Esophagus muscularis mucosa (tissue), 4 donors: Measurements from ENCODE around the gene IP6K3. TPM values are rescaled to one million over a fixed set of nuclear protein-coding genes. Genes with fewer than 3 reads are reported as not detected.

Source experiments
- DNase-seq: peaks from one replicate; pipeline ENCODE4 v3.0.0-alpha.2; 2017; ENCODE audit errors: extremely low spot score
- H3K27ac ChIP-seq, 4 donors: fragments of 200-600 bp; sonication (generic); replicated peaks in 1 of 4; 1 replicate in 3 of 4; 2 replicates in 1 of 4; pipeline ENCODE4 v1.5.1; 2016 to 2019; ENCODE audit warnings: mild to moderate bottlenecking in 1 of 4
- H3K27me3 ChIP-seq, 4 donors: fragments of 200-600 bp; sonication (generic); one replicate each; pipeline versions ENCODE4 v1.5.1 to v1.6.0; 2016 to 2019
- H3K36me3 ChIP-seq, 4 donors: fragments of 200-600 bp; sonication (generic); one replicate each; pipeline ENCODE4 v1.5.1; 2016 to 2019
- H3K4me1 ChIP-seq, 4 donors: fragments of 200-600 bp; sonication (generic); one replicate each; pipeline ENCODE4 v1.5.1; 2016 to 2019
- H3K4me3 ChIP-seq, 4 donors: fragments of 200-600 bp; sonication (generic); 1 replicate in 2 of 4; 2 replicates in 2 of 4; pipeline ENCODE4 v1.5.1; 2016 to 2019; ENCODE audit warnings: mild to moderate bottlenecking in 4 of 4, moderate library complexity in 1 of 4
- H3K9me3 ChIP-seq, 4 donors: fragments of 200-600 bp; sonication (generic); 1 replicate in 3 of 4; 2 replicates in 1 of 4; pipeline ENCODE4 v1.5.1; 2016 to 2019
- EP300 ChIP-seq: sonication (generic); formaldehyde crosslinking; IDR thresholded peaks from one replicate; pipeline ENCODE4 v1.6.1; 2017; ENCODE audit warnings: antibody characterized with exemption
- POLR2A ChIP-seq: fragments of 450-650 bp; IDR thresholded peaks from one replicate; pipeline ENCODE4 v1.6.1; 2017; ENCODE audit warnings: antibody characterized with exemption, moderate library complexity, mild to moderate bottlenecking, low read depth
- POLR2AphosphoS5 ChIP-seq, 2 donors: sonication (generic); formaldehyde crosslinking; IDR thresholded peaks; one replicate each; pipeline ENCODE4 v1.6.1; 2017; ENCODE audit warnings: antibody characterized with exemption in 2 of 2
- WGBS: methylation state at CpG from one replicate; pipeline ENCODE4 v1.1.5; 2018; 5-methylcytosine and 5-hydroxymethylcytosine counted together
- intact Hi-C: fragments of 100-400 bp; cut with DNase I; formaldehyde crosslinking; loops from one replicate; pipeline ENCODE4 v1.15.1; 2023
- total RNA-seq, 4 donors: library from RNA; depleted of rRNA; stranded (reverse); fragments of >200 nt; gene quantifications; one replicate each; pipeline versions ENCODE4 v1.1.0 to v1.2.1, GENCODE V29; 2016
- TF ChIP-seq, protein P1 (sequence below), 3 experiments: fragments of 200-600 bp in 2 of 3; fragments of 450-650 bp in 1 of 3; sonication (generic) in 2 of 3; IDR thresholded peaks; one replicate each; pipeline ENCODE4 v1.5.1; 2017 to 2019; ENCODE audit warnings: antibody characterized with exemption in 3 of 3, mild to moderate bottlenecking in 2 of 3, moderate library complexity in 1 of 3

IP6K3 gene
- total RNA-seq, 4 donors from 2014 or later = 1.2 to 2.8 (median 1.7) TPM

- TF ChIP-seq POLR2A = no peak
- Histone ChIP-seq H3K4me3 (no peak overlapping the region), H3K27ac (no peak overlapping the region), H3K36me3 (peaks cover 0 to 47% (median 0%) of the 10 kb centered on the region in 4 donors), H3K27me3 (peaks cover 0 to 6% (median 0%) of the 10 kb centered on the region in 4 donors), H3K9me3 (no peaks in the 10 kb centered on the region), H3K4me1 (peaks cover 0 to 49% (median 0%) of the 10 kb centered on the region in 4 donors)
- 87% methylated on average over 14 of the region's 15 CpGs for WGBS
- intact Hi-C loops = no loop called here
- DNase-seq = no peak
Measured at GRCh38 chr6:33737267-33738026, 9.3 kb downstream of the IP6K3 start.

GRCh38 chr6:33735216-33735615, 11.5 kb downstream of the IP6K3 start:
- Histone ChIP-seq H3K9me3 (no peaks in the 10 kb centered on the region), H3K36me3 (peaks cover 0 to 50% (median 0%) of the 10 kb centered on the region in 4 donors), H3K4me1 (peaks cover 0 to 55% (median 0%) of the 10 kb centered on the region in 4 donors), H3K27me3 (no peaks in the 10 kb centered on the region), H3K27ac (no peak overlapping the region), H3K4me3 (no peak overlapping the region)
- intact Hi-C loops = no loop called here
- DNase-seq = no peak
- TF ChIP-seq, protein P1, sequence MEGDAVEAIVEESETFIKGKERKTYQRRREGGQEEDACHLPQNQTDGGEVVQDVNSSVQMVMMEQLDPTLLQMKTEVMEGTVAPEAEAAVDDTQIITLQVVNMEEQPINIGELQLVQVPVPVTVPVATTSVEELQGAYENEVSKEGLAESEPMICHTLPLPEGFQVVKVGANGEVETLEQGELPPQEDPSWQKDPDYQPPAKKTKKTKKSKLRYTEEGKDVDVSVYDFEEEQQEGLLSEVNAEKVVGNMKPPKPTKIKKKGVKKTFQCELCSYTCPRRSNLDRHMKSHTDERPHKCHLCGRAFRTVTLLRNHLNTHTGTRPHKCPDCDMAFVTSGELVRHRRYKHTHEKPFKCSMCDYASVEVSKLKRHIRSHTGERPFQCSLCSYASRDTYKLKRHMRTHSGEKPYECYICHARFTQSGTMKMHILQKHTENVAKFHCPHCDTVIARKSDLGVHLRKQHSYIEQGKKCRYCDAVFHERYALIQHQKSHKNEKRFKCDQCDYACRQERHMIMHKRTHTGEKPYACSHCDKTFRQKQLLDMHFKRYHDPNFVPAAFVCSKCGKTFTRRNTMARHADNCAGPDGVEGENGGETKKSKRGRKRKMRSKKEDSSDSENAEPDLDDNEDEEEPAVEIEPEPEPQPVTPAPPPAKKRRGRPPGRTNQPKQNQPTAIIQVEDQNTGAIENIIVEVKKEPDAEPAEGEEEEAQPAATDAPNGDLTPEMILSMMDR (IDR thresholded peaks at IDR 0.05) = no peak
- TF ChIP-seq POLR2AphosphoS5 (IDR thresholded peaks at IDR 0.05) (no peak), POLR2A (no peak), EP300 (no peak)
- 86% methylated on average over 12 of the region's 18 CpGs for WGBS

- no peaks in the 10 kb centered on the region for H3K27me3 ChIP-seq
- H3K27ac ChIP-seq = no peak overlapping the region
- H3K4me3 ChIP-seq = no peak overlapping the region
- H3K36me3 ChIP-seq = peaks cover 0 to 44% (median 0%) of the 10 kb centered on the region in 4 donors
- no peaks in the 10 kb centered on the region for H3K9me3 ChIP-seq
- WGBS = 93% methylated on average over 8 of the region's 8 CpGs
- intact Hi-C loops = no loop called here
- no peak for DNase-seq
- TF ChIP-seq POLR2AphosphoS5 (IDR thresholded peaks at IDR 0.05) = no peak
- TF ChIP-seq, protein P1 (IDR thresholded peaks at IDR 0.05) = no peak
- TF ChIP-seq POLR2A = no peak
- TF ChIP-seq EP300 = no peak
- peaks cover 0 to 55% (median 0%) of the 10 kb centered on the region in 4 donors for H3K4me1 ChIP-seq
Measured at GRCh38 chr6:33733709-33734007, 13.0 kb downstream of the IP6K3 start.

DNA sequence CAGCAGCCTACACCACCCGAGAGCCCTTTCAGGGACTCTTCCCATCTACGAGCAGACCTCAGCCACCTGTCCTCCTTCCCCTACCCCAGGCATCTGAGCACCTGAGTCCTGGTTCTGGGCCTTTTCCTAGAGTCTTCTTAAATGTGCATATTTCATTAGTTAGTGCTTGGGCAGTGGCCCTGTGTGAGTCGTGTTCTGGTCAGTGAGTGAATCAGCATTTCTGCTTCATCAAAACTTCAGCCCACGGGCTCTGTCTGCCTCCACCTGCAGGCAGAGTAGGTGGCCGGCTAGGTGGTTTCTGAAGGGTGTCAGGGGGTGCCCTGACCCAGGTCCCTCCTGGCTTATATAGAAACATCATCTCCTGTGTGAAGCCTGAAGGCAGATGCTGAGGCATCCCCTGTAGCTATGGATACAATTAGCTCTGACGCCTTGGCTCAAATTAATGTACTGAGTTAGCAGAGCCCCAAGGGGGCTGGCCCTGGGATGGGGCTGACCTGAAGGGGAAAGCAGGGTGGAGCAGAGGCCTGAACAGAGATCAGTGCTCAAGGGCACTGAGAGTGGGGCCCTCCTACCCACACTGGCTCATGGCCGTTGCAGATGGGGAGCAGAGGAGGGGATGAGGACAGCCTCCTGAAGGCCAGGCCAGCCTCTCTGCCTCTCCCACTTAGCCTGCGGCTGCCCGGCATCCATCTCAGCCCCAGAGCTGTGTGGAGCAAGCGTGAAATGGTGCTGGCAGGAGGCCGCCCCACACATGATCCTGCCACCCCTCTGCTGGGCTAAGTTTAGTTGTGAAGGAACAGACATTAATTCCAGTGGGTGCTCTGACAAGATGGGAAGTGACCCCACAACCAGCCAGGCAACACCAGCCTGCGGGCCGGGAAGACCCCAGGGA, 13.6 kb downstream of the IP6K3 start:
- Histone ChIP-seq H3K27me3 (no peaks in the 10 kb centered on the region), H3K27ac (no peak overlapping the region), H3K9me3 (no peaks in the 10 kb centered on the region), H3K36me3 (peaks cover 0 to 38% (median 0%) of the 10 kb centered on the region in 4 donors), H3K4me3 (no peak overlapping the region), H3K4me1 (peaks cover 0 to 54% (median 0%) of the 10 kb centered on the region in 4 donors)
- no peak for DNase-seq
- WGBS = 95% methylated on average over 4 of the region's 13 CpGs
- intact Hi-C loops = no loop called here
- TF ChIP-seq EP300 (no peak), POLR2AphosphoS5 (IDR thresholded peaks at IDR 0.05) (no peak), POLR2A (no peak)
- TF ChIP-seq, protein P1 (IDR thresholded peaks at IDR 0.05) = no peak

GRCh38 chr6:33732385-33732784, 14.3 kb downstream of the IP6K3 start:
- intact Hi-C loops = no loop called here
- H3K27me3 ChIP-seq = no peaks in the 10 kb centered on the region
- TF ChIP-seq POLR2A (no peak), EP300 (no peak), POLR2AphosphoS5 (IDR thresholded peaks at IDR 0.05) (no peak)
- TF ChIP-seq, protein P1 (IDR thresholded peaks at IDR 0.05) = no peak
- no peak for DNase-seq
- WGBS = 82% methylated on average over 2 of the region's 6 CpGs
- H3K27ac ChIP-seq = no peak overlapping the region
- peaks cover 0 to 43% (median 0%) of the 10 kb centered on the region in 4 donors for H3K36me3 ChIP-seq
- H3K4me3 ChIP-seq = no peak overlapping the region
- no peaks in the 10 kb centered on the region for H3K9me3 ChIP-seq
- H3K4me1 ChIP-seq = peaks cover 0 to 59% (median 0%) of the 10 kb centered on the region in 4 donors
